B cell (primary cell): ENCODE results near the gene STX5. TPM values are rescaled to one million over a fixed set of nuclear protein-coding genes. Genes with fewer than 3 reads are reported as not detected.
"Not testable (repeated sequence)": the region's sequence is repeated elsewhere in the genome, so short reads cannot be mapped to it uniquely, and the experiment has no call there.

Experiments
- ATAC-seq: fragments of 200-7000 bp; cut with Tn5 transposase; one replicate; pipeline ENCODE4 v1.10.0; 2021; ENCODE audit warnings: low read depth, mild to moderate bottlenecking, moderate number of reproducible peaks, moderate library complexity
- CTCF ChIA-PET: fragments of 350-600 bp; sonication (Branson Sonifier 250); formaldehyde crosslinking; loops from one replicate; lab custom pipeline; 2021; ENCODE audit warnings: antibody characterized with exemption, inconsistent platforms; lab: Charles Lee
- POLR2A ChIA-PET: fragments of 350-600 bp; sonication (Branson Sonifier 250); formaldehyde crosslinking; loops from one replicate; lab custom pipeline; 2021; ENCODE audit warnings: antibody characterized with exemption; lab: Charles Lee
- DNase-seq: peaks from one replicate; pipeline ENCODE4 v3.0.0; 2013
- H2AFZ ChIP-seq: 2 replicates; pipeline ENCODE4 v1.6.1; 2012; ENCODE audit warnings: mild to moderate bottlenecking, low read depth, low read length; ENCODE audit not compliant: insufficient read depth, poor library complexity, severe bottlenecking
- H3K27ac ChIP-seq, 2 donors: 1 replicate in 1 of 2; 2 replicates in 1 of 2; pipeline ENCODE4 v1.5.1; 2012 to 2013; ENCODE audit warnings: low read length in 2 of 2, mild to moderate bottlenecking in 2 of 2, moderate library complexity in 1 of 2
- H3K27me3 ChIP-seq, 4 experiments: fragments of 200-600 bp in 1 of 4; sonication (generic) in 1 of 4; replicated peaks in 1 of 4; 1 replicate in 2 of 4; 2 replicates in 2 of 4; pipeline versions ENCODE4 v1.6.1 to v1.7.0; 2013 to 2016; ENCODE audit warnings: low read length in 3 of 4, mild to moderate bottlenecking in 2 of 4, mixed read lengths in 1 of 4, moderate library complexity in 1 of 4; ENCODE audit not compliant: insufficient read depth in 4 of 4, control insufficient read depth in 3 of 4; ENCODE audit errors: control extremely low read depth in 1 of 4
- H3K36me3 ChIP-seq, 2 experiments: replicated peaks in 1 of 2; 1 replicate in 1 of 2; 2 replicates in 1 of 2; pipeline versions ENCODE4 v1.6.1 to v1.7.1; 2013; ENCODE audit warnings: low read length in 1 of 2; ENCODE audit not compliant: insufficient read depth in 2 of 2, control insufficient read depth in 1 of 2; ENCODE audit errors: control extremely low read depth in 1 of 2, extremely low read depth in 1 of 2
- H3K4me1 ChIP-seq, 2 donors: fragments of 200-600 bp in 1 of 2; sonication (generic) in 1 of 2; 1 replicate in 1 of 2; 2 replicates in 1 of 2; pipeline versions ENCODE4 v1.5.1 to v1.6.1; 2013 to 2017; ENCODE audit warnings: low read length in 2 of 2; ENCODE audit not compliant: control insufficient read depth in 2 of 2, insufficient read depth in 2 of 2
- H3K4me2 ChIP-seq: replicated peaks from 2 replicates; pipeline ENCODE3; 2012; ENCODE audit warnings: mild to moderate bottlenecking, low read depth, low read length; ENCODE audit not compliant: poor library complexity, severe bottlenecking
- H3K4me3 ChIP-seq, 5 experiments: fragments of 200-600 bp in 1 of 5; sonication (generic) in 1 of 5; 1 replicate in 3 of 5; 2 replicates in 2 of 5; pipeline versions ENCODE4 v1.5.1 to v1.7.0; 2011 to 2016; ENCODE audit warnings: low read length in 4 of 5, mild to moderate bottlenecking in 4 of 5, low read depth in 2 of 5, control low read depth in 1 of 5, moderate library complexity in 1 of 5; ENCODE audit not compliant: insufficient read depth in 1 of 5; ENCODE audit errors: control extremely low read depth in 1 of 5, extremely low read depth in 1 of 5
- H3K79me2 ChIP-seq: fragments of 200-600 bp; sonication (generic); one replicate; pipeline ENCODE4 v1.6.0; 2016; ENCODE audit warnings: low read length; ENCODE audit not compliant: control insufficient read depth, insufficient read depth
- H3K9ac ChIP-seq: fragments of 200-600 bp; sonication (generic); 2 replicates; pipeline ENCODE4 v1.6.1; 2017; ENCODE audit warnings: mild to moderate bottlenecking, low read length, moderate library complexity
- H3K9me3 ChIP-seq, 3 donors: one replicate each; pipeline versions ENCODE4 v1.6.1 to v1.7.1; 2013; ENCODE audit warnings: low read length in 2 of 3; ENCODE audit not compliant: control insufficient read depth in 2 of 3, insufficient read depth in 1 of 3; ENCODE audit errors: control extremely low read depth in 1 of 3
- H4K20me1 ChIP-seq: 2 replicates; pipeline ENCODE4 v1.6.0; 2012; ENCODE audit warnings: mild to moderate bottlenecking, low read length; ENCODE audit not compliant: insufficient read depth, control insufficient read depth, poor library complexity, severe bottlenecking
- H3K27ac Mint-ChIP-seq: one replicate; pipeline ENCODE4 v1.8.0; 2021; ENCODE audit warnings: mixed read lengths
- H3K27me3 Mint-ChIP-seq: one replicate; pipeline ENCODE4 v1.8.0; 2021; ENCODE audit warnings: mixed read lengths
- H3K4me1 Mint-ChIP-seq: one replicate; pipeline ENCODE4 v1.8.0; 2021; ENCODE audit warnings: mixed read lengths
- H3K4me3 Mint-ChIP-seq: one replicate; pipeline ENCODE4 v1.8.0; 2021; ENCODE audit warnings: mixed read lengths
- H3K9me3 Mint-ChIP-seq: one replicate; pipeline ENCODE4 v1.8.0; 2022; ENCODE audit warnings: mixed read lengths; ENCODE audit not compliant: insufficient read depth
- EZH2 ChIP-seq: IDR thresholded peaks from 2 replicates; pipeline ENCODE4 v1.6.1; 2012; ENCODE audit warnings: borderline replicate concordance, low read depth, mild to moderate bottlenecking, moderate library complexity, low read length; ENCODE audit not compliant: insufficient read depth, poor library complexity, severe bottlenecking
- WGBS: methylation state at CpG from one replicate; pipeline ENCODE4 v1.1.5; 2013; ENCODE audit warnings: missing lambda C conversion rate; ENCODE audit not compliant: insufficient coverage; 5-methylcytosine and 5-hydroxymethylcytosine counted together
- intact Hi-C: fragments of 100-400 bp; cut with micrococcal nuclease; formaldehyde crosslinking; loops from one replicate; pipeline ENCODE4 v1.10.0; 2022
- polyA plus RNA-seq: library from polyadenylated mRNA; depleted of rRNA; stranded (reverse); fragments of >200 nt; gene quantifications from 2 replicates; pipeline ENCODE4 v1.2.3, GENCODE V29; 2012
- total RNA-seq, 2 donors: library from RNA; stranded (reverse); fragments of 120-200 nt in 1 of 2; gene quantifications; 1 replicate in 1 of 2; 2 replicates in 1 of 2; pipeline versions ENCODE4 v1.2.3 to v1.2.4, GENCODE V29; 2013 to 2022
- TF ChIP-seq, protein P1 (sequence below): fragments of 200-600 bp; IDR thresholded peaks from one replicate; pipeline ENCODE4 v1.8.0; 2022; ENCODE audit warnings: antibody characterized with exemption, mild to moderate bottlenecking

Gene STX5
- total and polyA plus RNA-seq, 2 donors (not counting 1 experiment from before 2014, with no cell fraction given), result 41.0 to 99.1 TPM

DNA sequence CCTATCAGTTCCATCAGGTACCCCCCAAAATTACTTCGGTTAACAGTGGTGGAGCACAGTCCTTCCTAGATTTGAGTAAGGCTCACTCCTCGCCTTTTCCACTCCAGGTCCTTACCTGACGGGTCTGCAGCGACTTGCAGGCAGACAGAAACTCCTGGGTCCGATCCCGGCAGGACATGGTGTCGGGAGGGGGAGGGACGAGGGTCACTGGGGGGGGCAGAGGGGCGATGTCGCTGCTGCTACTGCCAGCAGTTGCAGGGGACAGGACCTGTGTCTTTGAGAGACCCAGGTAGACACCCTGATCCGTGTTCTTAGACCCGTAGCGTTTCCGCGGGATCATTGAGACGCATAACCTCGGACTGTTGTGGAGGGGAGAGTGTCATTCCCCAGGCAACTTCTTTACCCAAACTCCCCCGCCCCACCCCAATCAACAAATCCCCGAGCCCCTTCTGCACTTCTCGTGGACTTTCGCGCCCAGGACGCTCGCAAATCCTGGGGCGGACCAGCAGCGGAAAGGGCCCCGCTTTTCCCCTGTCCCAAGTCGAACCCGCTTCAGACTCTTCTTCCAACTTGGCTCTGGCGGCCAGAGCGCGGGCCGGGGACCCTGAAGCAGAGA is 839 bp downstream of the STX5 start:
- peak overlapping the region; percentile 61 to 96 (median 92) for H3K4me3 ChIP-seq
- H2AFZ ChIP-seq, result peak overlapping the region; percentile 51
- no peaks in the 10 kb centered on the region for H3K9me3 ChIP-seq
- ChIA-PET CTCF (interaction anchor here (1.3 to 2.8 kb wide), 6 partner anchors 10 to 77 kb away, joined by 4 to 14 read pairs (median 6); partner anchors contain the start of genes TMEM179B and ZBTB3), POLR2A (interaction anchor here (0.8 to 2.4 kb wide), 12 partner anchors 9 to 240 kb away, joined by 3 to 53 read pairs (median 12); partner anchors contain the start of genes HNRNPUL2, NXF1, SLC3A2 and TMEM179B)
- Mint-ChIP-seq H3K4me1 (peaks cover 39% of the 10 kb centered on the region), H3K27ac (peak overlapping the region; percentile 97), H3K9me3 (no peaks in the 10 kb centered on the region), H3K4me3 (peak overlapping the region; percentile 92), H3K27me3 (no peaks in the 10 kb centered on the region)
- no peaks in the 10 kb centered on the region for H3K27me3 ChIP-seq
- peak overlapping the region; percentile 96 to 99 for H3K27ac ChIP-seq
- peaks cover 16 to 30% of the 10 kb centered on the region in 2 donors for H3K4me1 ChIP-seq
- H3K4me2 ChIP-seq, result peak overlapping the region; percentile 94
- H3K36me3 ChIP-seq, result peaks cover 4 to 45% of the 10 kb centered on the region in 2 experiments
- WGBS, result under 1% methylated on average over 24 of the region's 33 CpGs
- TF ChIP-seq, protein P1, sequence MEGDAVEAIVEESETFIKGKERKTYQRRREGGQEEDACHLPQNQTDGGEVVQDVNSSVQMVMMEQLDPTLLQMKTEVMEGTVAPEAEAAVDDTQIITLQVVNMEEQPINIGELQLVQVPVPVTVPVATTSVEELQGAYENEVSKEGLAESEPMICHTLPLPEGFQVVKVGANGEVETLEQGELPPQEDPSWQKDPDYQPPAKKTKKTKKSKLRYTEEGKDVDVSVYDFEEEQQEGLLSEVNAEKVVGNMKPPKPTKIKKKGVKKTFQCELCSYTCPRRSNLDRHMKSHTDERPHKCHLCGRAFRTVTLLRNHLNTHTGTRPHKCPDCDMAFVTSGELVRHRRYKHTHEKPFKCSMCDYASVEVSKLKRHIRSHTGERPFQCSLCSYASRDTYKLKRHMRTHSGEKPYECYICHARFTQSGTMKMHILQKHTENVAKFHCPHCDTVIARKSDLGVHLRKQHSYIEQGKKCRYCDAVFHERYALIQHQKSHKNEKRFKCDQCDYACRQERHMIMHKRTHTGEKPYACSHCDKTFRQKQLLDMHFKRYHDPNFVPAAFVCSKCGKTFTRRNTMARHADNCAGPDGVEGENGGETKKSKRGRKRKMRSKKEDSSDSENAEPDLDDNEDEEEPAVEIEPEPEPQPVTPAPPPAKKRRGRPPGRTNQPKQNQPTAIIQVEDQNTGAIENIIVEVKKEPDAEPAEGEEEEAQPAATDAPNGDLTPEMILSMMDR, result no peak
- no peak for TF ChIP-seq EZH2
- peaks cover 79% of the 10 kb centered on the region for H3K79me2 ChIP-seq
- peak overlapping the region; percentile 99 for H3K9ac ChIP-seq
- DNase-seq, result no peak
- H4K20me1 ChIP-seq, result peaks cover 36% of the 10 kb centered on the region
- intact Hi-C loops, result loop anchor here (1.0 to 2.0 kb wide), 5 partner anchors 8 to 122 kb away; partner anchors contain the start of genes NXF1, TMEM179B and WDR74
- ATAC-seq, result no peak

DNA sequence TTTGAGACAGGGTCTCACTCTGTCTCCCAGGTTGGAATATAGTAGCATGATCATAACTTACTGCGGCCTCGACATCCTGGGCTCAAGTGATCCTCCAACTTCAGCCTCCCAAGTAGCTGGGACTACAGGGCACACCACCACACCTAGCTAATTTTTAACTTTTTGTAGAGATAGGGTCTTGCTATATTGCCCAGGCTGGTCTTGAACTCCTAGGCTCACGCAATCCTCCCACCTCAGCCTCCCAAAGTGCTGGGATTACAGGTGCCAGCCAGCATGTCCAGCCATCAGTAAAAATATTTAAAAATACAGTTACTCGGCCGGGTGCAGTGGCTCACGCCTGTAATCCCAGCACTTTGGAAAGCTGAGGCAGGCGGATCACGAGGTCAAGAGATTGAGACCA is 3.7 kb downstream of the STX5 start:
- POLR2A ChIA-PET, result interaction anchor here (0.6 to 2.1 kb wide), 2 partner anchors 12 to 28 kb away, joined by 5 to 9 read pairs; no protein-coding TSS in a partner anchor

More for the DNA sequence above, 3.7 kb downstream of the STX5 start:
- H3K27ac Mint-ChIP-seq, H3K9me3 Mint-ChIP-seq, H3K4me3 ChIP-seq, H3K4me2 ChIP-seq, H3K4me3 Mint-ChIP-seq, H3K9me3 ChIP-seq, H3K27ac ChIP-seq, intact Hi-C loops, DNase-seq, H2AFZ ChIP-seq, ATAC-seq, H3K27me3 ChIP-seq, H3K9ac ChIP-seq, H3K27me3 Mint-ChIP-seq: not testable (repeated sequence)
- H3K36me3 ChIP-seq, result peaks cover 9 to 46% of the 10 kb centered on the region in 2 experiments
- peaks cover 43% of the 10 kb centered on the region for H4K20me1 ChIP-seq
- WGBS, result no CpG with 5 or more reads among the region's 8 CpGs
- H3K4me1 Mint-ChIP-seq, result peaks cover 29% of the 10 kb centered on the region
- CTCF ChIA-PET, result interaction anchor here (1.2 to 1.3 kb wide), 3 partner anchors 30 to 35 kb away, joined by 3 read pairs; no protein-coding TSS in a partner anchor
- H3K79me2 ChIP-seq, result peaks cover 65% of the 10 kb centered on the region
- peaks cover 16 to 26% of the 10 kb centered on the region in 2 donors for H3K4me1 ChIP-seq
